ENCODE measurements around the gene SOX1. TPM values are rescaled to one million over a fixed set of nuclear protein-coding genes. Genes with fewer than 3 reads are reported as not detected.

Gene SOX1
- total RNA-seq, 1 donor from 2014 or later: 41.4 TPM

DNA sequence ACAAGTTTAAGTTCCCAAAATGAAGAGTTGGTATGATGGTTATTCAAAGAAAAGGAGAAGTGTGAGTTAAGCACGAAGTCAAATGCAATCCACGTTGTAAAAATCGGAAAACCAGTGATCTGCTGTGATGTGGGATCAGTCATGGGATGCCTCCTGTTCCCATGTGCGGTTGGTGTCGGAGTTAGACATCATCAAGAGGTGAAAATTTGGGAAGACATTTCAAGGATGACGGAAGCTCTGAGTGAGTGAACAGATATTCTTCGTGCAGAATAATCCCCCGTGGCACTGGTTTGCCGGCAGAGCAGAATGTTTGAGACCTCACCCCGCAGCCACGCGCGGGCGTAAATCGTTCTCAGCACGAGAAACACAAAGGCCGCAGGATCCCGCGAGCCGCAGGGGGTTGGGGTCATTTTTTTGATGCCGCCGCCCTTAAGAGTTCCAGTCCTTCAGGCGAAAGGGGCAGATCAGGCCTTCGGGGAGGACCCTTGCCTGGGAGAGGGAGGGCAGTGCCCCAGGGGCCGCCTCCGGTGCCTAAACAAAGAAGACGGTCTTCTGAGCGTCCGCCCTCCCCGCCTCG is 13.7 kb upstream of the SOX1 start:
- peaks cover 32% of the 10 kb centered on the region for H3K4me1 Mint-ChIP-seq
- H3K27me3 Mint-ChIP-seq (ENCODE audit: low read depth): peaks cover 80% of the 10 kb centered on the region
- no peaks in the 10 kb centered on the region for H3K9me3 Mint-ChIP-seq
- H3K36me3 Mint-ChIP-seq (ENCODE audit: low read depth): peaks cover 4% of the 10 kb centered on the region
- DNase-seq (ENCODE audit: low read depth, low spot score): no peak
- peak overlapping the region; percentile 56 for H3K4me3 Mint-ChIP-seq
- no peak overlapping the region for H3K27ac Mint-ChIP-seq (ENCODE audit: unreplicated experiment)
- TF ChIP-seq CTCF (conservative IDR thresholded peaks at IDR 0.05): no peak

DNA sequence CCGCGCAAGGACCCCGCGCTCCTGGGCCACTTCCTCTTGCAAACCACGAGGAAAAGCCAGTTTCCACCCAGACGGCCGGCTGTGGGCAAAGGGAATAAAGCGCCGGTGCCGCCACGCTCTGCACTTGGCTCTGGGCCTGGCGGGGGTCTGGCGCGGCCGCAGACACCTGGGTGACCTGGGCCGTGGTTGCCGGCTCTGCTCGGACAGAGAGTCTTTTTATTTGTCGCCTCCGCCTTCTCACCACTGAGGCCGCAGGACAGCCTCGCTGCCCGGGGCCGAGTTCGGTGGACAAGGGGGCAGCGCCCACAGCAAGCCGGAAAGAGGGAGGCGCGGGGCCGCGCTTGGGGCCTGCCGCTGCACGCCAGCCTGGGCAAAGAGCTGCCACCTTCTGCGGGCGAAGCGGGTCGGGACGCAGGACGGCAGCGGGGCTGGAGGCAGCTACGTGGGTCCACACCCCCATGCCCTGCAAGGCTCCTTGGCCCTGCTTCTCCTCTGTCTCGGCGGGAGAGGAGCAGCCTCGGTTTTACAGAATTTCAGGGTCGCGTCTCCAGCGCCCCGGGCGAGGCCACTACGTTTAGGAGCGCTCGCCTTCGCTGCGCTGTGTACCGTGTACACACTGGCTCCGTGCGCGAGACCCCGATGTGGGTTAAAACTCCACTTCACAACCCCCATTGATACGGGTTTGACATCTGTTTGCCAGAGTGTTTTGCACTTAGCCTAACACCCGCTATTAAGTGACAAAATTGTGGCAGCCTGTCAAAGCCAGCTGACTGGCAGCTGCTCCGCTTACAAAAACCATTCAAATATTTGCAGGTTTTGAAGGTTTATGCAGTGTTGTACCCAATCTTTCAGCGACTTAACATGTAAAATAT is 13.0 kb upstream of the SOX1 start:
- H3K4me3 Mint-ChIP-seq: peak overlapping the region; percentile 86
- DNase-seq (ENCODE audit: low read depth, low spot score): no peak

DNA sequence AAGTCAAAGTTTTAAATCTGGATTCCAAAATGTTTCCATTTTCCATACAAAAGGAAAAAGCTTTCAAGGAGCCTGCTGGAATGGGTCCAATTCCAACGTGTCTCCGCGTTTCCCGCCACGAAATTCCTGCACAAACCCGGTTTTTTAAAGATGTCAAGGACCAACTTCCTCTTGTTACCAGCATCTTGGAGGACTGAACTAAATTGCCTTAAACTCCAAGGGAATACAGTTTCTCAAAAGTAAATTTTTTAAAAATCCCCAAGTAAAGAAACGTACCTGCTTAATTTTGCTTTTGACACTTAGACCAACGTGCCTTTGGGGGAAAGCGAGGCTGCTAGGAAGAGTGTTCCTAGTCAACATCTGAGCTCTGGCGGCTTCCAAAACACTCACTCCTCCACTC is 12.3 kb upstream of the SOX1 start:
- H3K27me3 Mint-ChIP-seq (ENCODE audit: low read depth): peaks cover 93% of the 10 kb centered on the region
- peaks cover 37% of the 10 kb centered on the region for H3K4me1 Mint-ChIP-seq
- no peak for DNase-seq (ENCODE audit: low read depth, low spot score)
- peaks cover 4% of the 10 kb centered on the region for H3K36me3 Mint-ChIP-seq (ENCODE audit: low read depth)
- no peak overlapping the region for H3K27ac Mint-ChIP-seq (ENCODE audit: unreplicated experiment)
- no peak for TF ChIP-seq CTCF (conservative IDR thresholded peaks at IDR 0.05)
- H3K4me3 Mint-ChIP-seq: peak overlapping the region; percentile 86
- H3K9me3 Mint-ChIP-seq: no peaks in the 10 kb centered on the region

More for the DNA sequence above, 13.0 kb upstream of the SOX1 start:
- H3K4me1 Mint-ChIP-seq: peaks cover 32% of the 10 kb centered on the region
- no peak overlapping the region for H3K27ac Mint-ChIP-seq (ENCODE audit: unreplicated experiment)
- TF ChIP-seq CTCF (conservative IDR thresholded peaks at IDR 0.05): no peak
- no peaks in the 10 kb centered on the region for H3K9me3 Mint-ChIP-seq
- peaks cover 87% of the 10 kb centered on the region for H3K27me3 Mint-ChIP-seq (ENCODE audit: low read depth)
- peaks cover 4% of the 10 kb centered on the region for H3K36me3 Mint-ChIP-seq (ENCODE audit: low read depth)

DNA sequence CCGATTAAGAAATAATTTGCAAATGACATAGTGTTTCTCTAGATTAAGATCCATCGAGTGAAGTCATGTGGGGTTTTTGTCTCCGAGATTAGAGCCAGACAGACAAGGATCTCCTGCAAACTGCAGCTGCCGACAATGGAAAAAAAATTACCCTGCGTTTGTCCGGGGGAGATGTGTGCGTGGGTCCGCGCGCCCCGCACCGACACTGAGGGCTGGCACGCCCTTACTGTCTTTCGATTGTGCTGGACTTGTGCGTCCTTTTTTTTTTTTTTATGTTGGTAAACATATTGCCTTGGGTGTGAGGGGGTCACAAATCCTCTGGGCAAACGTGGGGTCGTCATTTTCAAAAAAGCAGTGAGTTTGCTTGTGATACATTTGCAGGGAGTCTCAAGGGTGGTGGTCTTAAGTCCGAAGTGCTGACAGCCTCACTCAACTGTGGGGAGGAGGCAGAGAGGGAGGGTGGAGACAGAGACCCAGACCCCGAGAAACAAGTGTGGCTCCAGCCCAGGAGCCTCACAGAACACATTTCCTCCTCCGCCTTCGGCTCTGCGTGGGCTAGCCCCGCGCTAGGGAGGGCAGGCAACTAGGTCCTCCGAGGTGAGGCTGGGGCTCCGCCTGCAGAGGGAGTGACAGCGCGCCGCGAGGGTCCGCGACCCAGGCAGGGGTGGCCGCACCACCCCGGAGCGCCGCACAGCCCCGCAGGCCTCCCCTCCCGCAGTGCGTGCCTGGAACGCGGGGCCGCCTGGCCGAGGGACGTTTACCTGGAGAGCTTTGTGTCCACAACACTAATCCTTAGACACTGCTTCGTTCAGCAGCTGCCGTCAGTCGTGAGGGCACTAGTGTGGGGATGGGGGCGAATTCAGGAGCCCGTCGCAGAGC is 11.7 kb upstream of the SOX1 start:
- Mint-ChIP-seq H3K27me3 (ENCODE audit: low read depth) (peaks cover 97% of the 10 kb centered on the region), H3K9me3 (no peaks in the 10 kb centered on the region), H3K4me3 (peak overlapping the region; percentile 86), H3K36me3 (ENCODE audit: low read depth) (peaks cover 4% of the 10 kb centered on the region), H3K4me1 (peaks cover 38% of the 10 kb centered on the region), H3K27ac (ENCODE audit: unreplicated experiment) (no peak overlapping the region)
- no peak for TF ChIP-seq CTCF (conservative IDR thresholded peaks at IDR 0.05)
- no peak for DNase-seq (ENCODE audit: low read depth, low spot score)

- peak overlapping the region; percentile 87 for H3K4me3 Mint-ChIP-seq
- H3K27me3 Mint-ChIP-seq (ENCODE audit: low read depth): peaks cover 97% of the 10 kb centered on the region
- peaks cover 4% of the 10 kb centered on the region for H3K36me3 Mint-ChIP-seq (ENCODE audit: low read depth)
- H3K9me3 Mint-ChIP-seq: no peaks in the 10 kb centered on the region
- H3K27ac Mint-ChIP-seq (ENCODE audit: unreplicated experiment): no peak overlapping the region
- no peak for TF ChIP-seq CTCF (conservative IDR thresholded peaks at IDR 0.05)
- DNase-seq (ENCODE audit: low read depth, low spot score): no peak
- peaks cover 42% of the 10 kb centered on the region for H3K4me1 Mint-ChIP-seq
Measured at GRCh38 chr13:112055915-112056269, 11.1 kb upstream of the SOX1 start.

All from neural crest cell (in vitro differentiated cells).